Endothelial cell of umbilical vein (primary cell): ENCODE measurements around the gene KCNMA1. TPM values are rescaled to one million over a fixed set of nuclear protein-coding genes. Genes with fewer than 3 reads are reported as not detected.

Experiments
- BruUV-seq: library from RNA; stranded (reverse); fragments of 400-500 nt; replicated peaks from 2 replicates; lab custom pipeline; 2021; lab: Mats Ljungman, UMichigan
- CTCF ChIA-PET: fragments of 300-600, 350-600 bp; sonication (Branson Sonifier 250); formaldehyde crosslinking; loops from one replicate; lab custom pipeline; 2021; ENCODE audit warnings: antibody characterized with exemption, inconsistent platforms; lab: Charles Lee
- POLR2A ChIA-PET: fragments of 300-600, 350-600 bp; sonication (Branson Sonifier 250); formaldehyde crosslinking; loops from one replicate; lab custom pipeline; 2021; ENCODE audit warnings: antibody characterized with exemption, inconsistent platforms; lab: Charles Lee
- DNase-seq: peaks from one replicate; pipeline ENCODE4 v3.0.0-alpha.2; 2011; ENCODE audit warnings: low read depth, low spot score
- FAIRE-seq: peaks from 2 replicates; lab custom pipeline; 2011; peaks lifted over from hg19 to GRCh38; lab: Jason Lieb, UNC
- H2AFZ ChIP-seq: 2 replicates; pipeline ENCODE4 v1.6.0; 2012; ENCODE audit warnings: low read depth, low read length, control low read depth, inconsistent platforms
- H3K27ac ChIP-seq: 2 replicates; pipeline ENCODE4 v1.5.1; 2011; ENCODE audit warnings: low read depth, mild to moderate bottlenecking, control low read depth, low read length, moderate library complexity; ENCODE audit not compliant: insufficient read depth
- H3K27me3 ChIP-seq, 2 experiments: 2 replicates each; pipeline versions ENCODE4 v1.6.0 to v1.6.1; 2011; ENCODE audit warnings: low read length in 2 of 2, mixed read lengths in 1 of 2; ENCODE audit not compliant: control insufficient read depth in 2 of 2, insufficient read depth in 2 of 2
- H3K36me3 ChIP-seq, 2 experiments: 2 replicates in 1 of 2; 3 replicates in 1 of 2; pipeline ENCODE4 v1.5.1; 2011; ENCODE audit warnings: low read length in 2 of 2, mild to moderate bottlenecking in 1 of 2, moderate library complexity in 1 of 2; ENCODE audit not compliant: control insufficient read depth in 2 of 2, insufficient read depth in 2 of 2; ENCODE audit errors: extremely low read depth in 1 of 2
- H3K4me1 ChIP-seq: 3 replicates; pipeline ENCODE4 v1.5.1; 2011; ENCODE audit warnings: mild to moderate bottlenecking, low read length; ENCODE audit not compliant: control insufficient read depth, insufficient read depth; ENCODE audit errors: extremely low read depth
- H3K4me2 ChIP-seq: 2 replicates; pipeline ENCODE4 v1.6.1; 2011; ENCODE audit warnings: low read length, control low read depth, mixed read lengths; ENCODE audit not compliant: insufficient read depth
- H3K4me3 ChIP-seq, 3 experiments: fragments of 200-600 bp in 1 of 3; sonication (generic), shearing (Covaris generic) in 1 of 3; replicated peaks in 1 of 3; 2 replicates each; pipeline ENCODE4 v1.5.1; 2011 to 2016; ENCODE audit warnings: control low read depth in 3 of 3, low read length in 3 of 3, mild to moderate bottlenecking in 2 of 3, inconsistent platforms in 1 of 3, low read depth in 1 of 3, moderate library complexity in 1 of 3; ENCODE audit not compliant: insufficient read depth in 1 of 3
- H3K79me2 ChIP-seq: 2 replicates; pipeline ENCODE4 v1.6.0; 2012; ENCODE audit warnings: low read length, inconsistent platforms; ENCODE audit not compliant: control insufficient read depth, insufficient read depth
- H3K9ac ChIP-seq: replicated peaks from 2 replicates; pipeline ENCODE3; 2011; ENCODE audit warnings: low read length, control low read depth; ENCODE audit not compliant: insufficient read depth; ENCODE audit errors: extremely low read depth
- H3K9me1 ChIP-seq: replicated peaks from 3 replicates; pipeline ENCODE4 v1.6.0; 2011; ENCODE audit warnings: mild to moderate bottlenecking, low read length; ENCODE audit not compliant: control insufficient read depth, insufficient read depth; ENCODE audit errors: extremely low read depth
- H3K9me3 ChIP-seq: replicated peaks from 2 replicates; pipeline ENCODE4 v1.5.1; 2012; ENCODE audit warnings: low read length, inconsistent platforms; ENCODE audit not compliant: control insufficient read depth, insufficient read depth
- H4K20me1 ChIP-seq: replicated peaks from 2 replicates; pipeline ENCODE3; 2011; ENCODE audit warnings: mild to moderate bottlenecking, low read length; ENCODE audit not compliant: control insufficient read depth, insufficient read depth; ENCODE audit errors: extremely low read depth
- CTCF ChIP-seq, 2 donors: IDR thresholded peaks; 1 replicate in 1 of 2; 2 replicates in 1 of 2; pipeline ENCODE4 v1.5.1; 2011; ENCODE audit warnings: low read length in 2 of 2, mild to moderate bottlenecking in 2 of 2, moderate library complexity in 2 of 2, control low read depth in 1 of 2, inconsistent platforms in 1 of 2, low read depth in 1 of 2; ENCODE audit not compliant: insufficient read depth in 1 of 2; ENCODE audit errors: extremely low read depth in 1 of 2
- EZH2 ChIP-seq: IDR thresholded peaks from 2 replicates; pipeline ENCODE4 v1.6.1; 2012; ENCODE audit warnings: borderline replicate concordance, low read depth, mild to moderate bottlenecking, moderate library complexity, low read length, inconsistent platforms; ENCODE audit not compliant: severe bottlenecking
- FOS ChIP-seq: IDR thresholded peaks from 2 replicates; pipeline ENCODE4 v1.6.1; 2011; ENCODE audit warnings: mild to moderate bottlenecking, low read length, moderate library complexity, borderline replicate concordance; ENCODE audit not compliant: insufficient read depth
- GATA2 ChIP-seq: IDR thresholded peaks from 2 replicates; pipeline ENCODE4 v1.7.0; 2011; ENCODE audit warnings: low read depth, mild to moderate bottlenecking, moderate library complexity, mixed read lengths, low read length; ENCODE audit not compliant: insufficient read length, insufficient read depth
- JUN ChIP-seq: IDR thresholded peaks from 2 replicates; pipeline ENCODE4 v1.6.1; 2011; ENCODE audit warnings: borderline replicate concordance, low read depth; ENCODE audit not compliant: insufficient read length, insufficient read depth
- MAX ChIP-seq: IDR thresholded peaks from 2 replicates; pipeline ENCODE4 v1.6.1; 2011; ENCODE audit not compliant: insufficient read depth, insufficient read length
- MYC ChIP-seq: IDR thresholded peaks from one replicate; pipeline ENCODE4 v1.6.1; 2011; ENCODE audit warnings: mild to moderate bottlenecking, low read depth, low read length
- POLR2A ChIP-seq: IDR thresholded peaks from 2 replicates; pipeline ENCODE4 v1.6.1; 2012; ENCODE audit warnings: low read depth, mild to moderate bottlenecking, control low read depth, low read length
- POLR2AphosphoS5 ChIP-seq: IDR thresholded peaks from 2 replicates; pipeline ENCODE4 v1.6.1; 2012; ENCODE audit warnings: low read depth, mild to moderate bottlenecking, control low read depth, low read length, moderate library complexity; ENCODE audit not compliant: insufficient read depth
- dilution Hi-C: fragments of 300-500 bp; cut with MboI; formaldehyde crosslinking; loops from one replicate; pipeline ENCODE4 v1.15.0; 2019; ENCODE audit warnings: low sequenced_read_pairs; ENCODE audit not compliant: extremely low pct_ligation_motif_present
- intact Hi-C: fragments of 100-400 bp; cut with micrococcal nuclease; formaldehyde crosslinking; loops from one replicate; pipeline ENCODE4 v1.10.0; 2022
- polyA plus RNA-seq, 4 experiments: library from polyadenylated mRNA; depleted of rRNA in 3 of 4; stranded (reverse) in 3 of 4; unstranded in 1 of 4; fragments of >200 nt; gene quantifications; 2 replicates each; pipeline versions ENCODE4 v1.2.1 to v1.2.3, GENCODE V29; 2011 to 2012; ENCODE audit warnings: missing spikeins in 1 of 4
- total RNA-seq: library from RNA; stranded (reverse); gene quantifications from 2 replicates; pipeline ENCODE4 v1.2.3, GENCODE V29; 2021

Gene KCNMA1
- total and polyA plus RNA-seq, 2 donors (not counting 3 experiments of a cell fraction or from before 2014, with no cell fraction given): 0.10 to 0.82 TPM

GRCh38 chr10:77673101-77673500 lies 35.5 kb upstream of the KCNMA1 start:
- dilution Hi-C loops (no loop called here), intact Hi-C loops (no loop called here)
- Histone ChIP-seq H3K4me1 (no peaks in the 10 kb centered on the region), H3K9me3 (no peaks in the 10 kb centered on the region), H3K27me3 (peaks cover 0 to 3% of the 10 kb centered on the region in 2 experiments), H3K4me2 (no peak overlapping the region), H3K4me3 (no peak overlapping the region), H3K9me1 (no peaks in the 10 kb centered on the region), H3K36me3 (no peaks in the 10 kb centered on the region), H2AFZ (no peak overlapping the region), H3K27ac (no peak overlapping the region), H3K9ac (no peak overlapping the region), H4K20me1 (no peaks in the 10 kb centered on the region), H3K79me2 (no peaks in the 10 kb centered on the region)
- DNase-seq (no peak), FAIRE-seq (no peak)
- TF ChIP-seq FOS (no peak), GATA2 (no peak), CTCF (IDR thresholded peaks at IDR 0.05; ENCODE audit: extremely low read depth in 1 of 2, insufficient read depth in 1 of 2, low read depth in 1 of 2, low read length in 2 of 2) (no peak), EZH2 (no peak), POLR2A (no peak), MYC (no peak), JUN (no peak), POLR2AphosphoS5 (no peak), MAX (no peak)
- BruUV-seq: no TSS peak
- CTCF ChIA-PET: interaction anchor here (0.8 to 1.6 kb wide), 2 partner anchors 8 to 499 kb away, joined by 3 to 4 read pairs; no protein-coding TSS in a partner anchor
- POLR2A ChIA-PET: no interaction called here
